Measurements from ENCODE around the gene KIF23. TPM values are rescaled to one million over a fixed set of nuclear protein-coding genes. Genes with fewer than 3 reads are reported as not detected.

The KIF23 gene
- total and polyA plus RNA-seq, 2 of the 4 experiments (the other 2 are of a cell fraction), result 37.7 to 56.1 TPM

GRCh38 chr15:69434679-69435078, 20.5 kb downstream of the KIF23 start:
- no peak for ATAC-seq (ENCODE audit: low read depth)
- H3K23ac ChIP-seq (ENCODE audit: low read depth, low read length), result no peak overlapping the region
- no peak overlapping the region for H3K4me3 ChIP-seq (ENCODE audit: insufficient read depth, low read depth, low read length)
- dilution Hi-C loops (cut with HindIII; ENCODE audit: low sequenced_read_pairs, unreplicated experiment), result no loop called here
- no peak overlapping the region for H4K5ac ChIP-seq (ENCODE audit: low read depth, low read length)
- H3K79me1 ChIP-seq (ENCODE audit: low read depth in 1 of 2, low read length in 2 of 2), result peaks cover 28 to 57% of the 10 kb centered on the region in 2 experiments
- H4K20me1 ChIP-seq (ENCODE audit: insufficient read depth, low read length), result no peaks in the 10 kb centered on the region
- H2BK15ac ChIP-seq (ENCODE audit: low read depth, low read length), result no peak overlapping the region
- no peak overlapping the region for H3K4me2 ChIP-seq (ENCODE audit: low read depth, low read length)
- WGBS, 2 experiments (ENCODE audit: extremely low coverage in 2 of 2, insufficient read length in 1 of 2), result 79% methylated on average over 7 of the region's 18 CpGs; no CpG with 5 or more reads in 1 of the 2 experiments
- peaks cover 9% of the 10 kb centered on the region for H3K36me3 ChIP-seq (ENCODE audit: control insufficient read depth, insufficient read depth, low read length)
- H4K91ac ChIP-seq (ENCODE audit: insufficient read depth, low read depth, low read length), result no peak overlapping the region
- intact Hi-C loops (cut with micrococcal nuclease), result loop anchor here (1.0 kb wide), 1 partner anchor 36 kb away; no protein-coding TSS in a partner anchor
- no peak overlapping the region for H3K14ac ChIP-seq (replicated peaks; ENCODE audit: low read depth, low read length)
- H3K4ac ChIP-seq (ENCODE audit: low read depth, low read length), result no peak overlapping the region
- H4K8ac ChIP-seq (ENCODE audit: low read depth in 2 of 2, low read length in 2 of 2), result no peak overlapping the region
- no TSS peak for BruUV-seq (replicated peaks)
- no peak overlapping the region for H2AK9ac ChIP-seq (replicated peaks; ENCODE audit: low read depth, low read length, poor library complexity)
- TF ChIP-seq SMC3 (IDR thresholded peaks at IDR 0.05; ENCODE audit: low read depth, low read length), result no peak
- no peak for TF ChIP-seq CEBPB (IDR thresholded peaks at IDR 0.05; ENCODE audit: low read depth, low read length)
- TF ChIP-seq RFX5 (IDR thresholded peaks at IDR 0.05; ENCODE audit: low read depth, low read length), result no peak
- TF ChIP-seq FOS (IDR thresholded peaks at IDR 0.05; ENCODE audit: low read depth, low read length), result no peak
- no peak for TF ChIP-seq MAFK (IDR thresholded peaks at IDR 0.05; ENCODE audit: low read depth, low read length)
- no peak for TF ChIP-seq MAZ (IDR thresholded peaks at IDR 0.05; ENCODE audit: borderline replicate concordance, low read depth, low read length)
- TF ChIP-seq CHD1 (IDR thresholded peaks at IDR 0.05; ENCODE audit: low read depth, low read length), result no peak
- H2BK5ac ChIP-seq (ENCODE audit: low read depth, low read length, poor library complexity, severe bottlenecking), result no peak overlapping the region
- ChIA-PET CTCF (no interaction called here), POLR2A (ENCODE audit: unreplicated experiment) (no interaction called here)
- H3K9me3 ChIP-seq (ENCODE audit: control insufficient read depth, insufficient read depth, low read length), result no peaks in the 10 kb centered on the region
- no peak for DNase-seq
- no peak overlapping the region for H2AK5ac ChIP-seq (ENCODE audit: low read depth, low read length)
- no peaks in the 10 kb centered on the region for H3K4me1 ChIP-seq (ENCODE audit: control insufficient read depth, insufficient read depth, low read length)
- peak overlapping the region; percentile 33 for H2AFZ ChIP-seq (replicated peaks; ENCODE audit: low read length, poor library complexity)
- no peak overlapping the region for H2BK20ac ChIP-seq (ENCODE audit: low read depth, low read length)
- H3K27ac ChIP-seq (ENCODE audit: insufficient read depth, low read length), result no peak overlapping the region
- in situ Hi-C loops (cut with MboI; ENCODE audit: low sequenced_read_pairs), result no loop called here
- no peaks in the 10 kb centered on the region for H3K27me3 ChIP-seq (ENCODE audit: control insufficient read depth, insufficient read depth, low read length)
- peaks cover 8% of the 10 kb centered on the region for H3K9me1 ChIP-seq (ENCODE audit: insufficient read depth, low read length)
- no peak overlapping the region for H3K56ac ChIP-seq (ENCODE audit: extremely low read depth, insufficient read depth, low read length)
- no peak overlapping the region for H3K9ac ChIP-seq (ENCODE audit: low read depth, low read length)
- no peak overlapping the region for H3K18ac ChIP-seq (ENCODE audit: low read depth, low read length)
- no peak overlapping the region for H2BK120ac ChIP-seq (ENCODE audit: low read depth, low read length)

Measured in IMR-90 (cell line).